ENCODE results near the gene ODAD2. TPM values are rescaled to one million over a fixed set of nuclear protein-coding genes. Genes with fewer than 3 reads are reported as not detected.

The ODAD2 gene
- total RNA-seq, 4 donors from 2014 or later = 0.14 to 0.48 TPM; not detected in 2

- Histone ChIP-seq H3K36me3 (no peaks in the 10 kb centered on the region), H3K4me1 (no peaks in the 10 kb centered on the region), H3K27ac (no peak overlapping the region), H3K9me3 (no peaks in the 10 kb centered on the region), H3K27me3 (no peaks in the 10 kb centered on the region), H3K4me3 (no peak overlapping the region)
- intact Hi-C loops (cut with DNase I; ENCODE audit: low total_unique reads) (no loop called here), in situ Hi-C loops (cut with MboI; ENCODE audit: low pct_ligation_motif_present in 1 of 4, low pct_unique_long_range_greater_than_20kb in 1 of 4, low sequenced_read_pairs in 3 of 4) (no loop called here)
- DNase-seq = no peak
- TF ChIP-seq CTCF (IDR thresholded peaks at IDR 0.05) = no peak
- no peak for TF ChIP-seq POLR2AphosphoS5 (IDR thresholded peaks at IDR 0.05)
- TF ChIP-seq EP300 (IDR thresholded peaks at IDR 0.05; ENCODE audit: low read depth) = no peak
- TF ChIP-seq POLR2A (IDR thresholded peaks at IDR 0.05) = no peak
- 40 to 60% methylated on average over 3 of the region's 3 CpGs for WGBS, 2 donors (ENCODE audit: low coverage in 1 of 2)
These were observed 164.4 kb downstream of the ODAD2 start for GRCh38 chr10:27834476-27834875.

- H3K27me3 ChIP-seq = no peaks in the 10 kb centered on the region
- DNase-seq = no peak
- no peak overlapping the region for H3K4me3 ChIP-seq
- no peaks in the 10 kb centered on the region for H3K4me1 ChIP-seq
- no peak for TF ChIP-seq EP300 (IDR thresholded peaks at IDR 0.05; ENCODE audit: low read depth)
- TF ChIP-seq POLR2AphosphoS5 (IDR thresholded peaks at IDR 0.05) = no peak
- TF ChIP-seq CTCF (IDR thresholded peaks at IDR 0.05) = no peak
- no peak for TF ChIP-seq POLR2A (IDR thresholded peaks at IDR 0.05)
- intact Hi-C loops (cut with DNase I; ENCODE audit: low total_unique reads) = no loop called here
- H3K36me3 ChIP-seq = no peaks in the 10 kb centered on the region
- in situ Hi-C loops (cut with MboI; ENCODE audit: low pct_ligation_motif_present in 1 of 4, low pct_unique_long_range_greater_than_20kb in 1 of 4, low sequenced_read_pairs in 3 of 4) = no loop called here
- H3K27ac ChIP-seq = no peak overlapping the region
- no peaks in the 10 kb centered on the region for H3K9me3 ChIP-seq
- 81 to 89% methylated on average over 5 to 6 of the region's 6 CpGs for WGBS, 2 donors (ENCODE audit: low coverage in 1 of 2)
These were observed 165.1 kb downstream of the ODAD2 start for GRCh38 chr10:27833792-27834191.

GRCh38 chr10:27832826-27833225 is 166.1 kb downstream of the ODAD2 start:
- WGBS, 2 donors (ENCODE audit: low coverage in 1 of 2) = 50 to 62% methylated on average over 3 of the region's 3 CpGs
- Histone ChIP-seq H3K27me3 (no peaks in the 10 kb centered on the region), H3K27ac (no peak overlapping the region), H3K4me3 (no peak overlapping the region), H3K36me3 (no peaks in the 10 kb centered on the region), H3K4me1 (no peaks in the 10 kb centered on the region), H3K9me3 (no peaks in the 10 kb centered on the region)
- intact Hi-C loops (cut with DNase I; ENCODE audit: low total_unique reads) = no loop called here
- no peak for TF ChIP-seq POLR2AphosphoS5 (IDR thresholded peaks at IDR 0.05)
- TF ChIP-seq POLR2A (IDR thresholded peaks at IDR 0.05) = no peak
- no peak for TF ChIP-seq EP300 (IDR thresholded peaks at IDR 0.05; ENCODE audit: low read depth)
- TF ChIP-seq CTCF (IDR thresholded peaks at IDR 0.05) = no peak
- no peak for DNase-seq
- in situ Hi-C loops (cut with MboI; ENCODE audit: low pct_ligation_motif_present in 1 of 4, low pct_unique_long_range_greater_than_20kb in 1 of 4, low sequenced_read_pairs in 3 of 4) = no loop called here

- 83 to 84% methylated on average over 4 to 9 of the region's 9 CpGs for WGBS, 2 donors (ENCODE audit: low coverage in 1 of 2)
- Histone ChIP-seq H3K9me3 (no peaks in the 10 kb centered on the region), H3K4me3 (no peak overlapping the region), H3K36me3 (no peaks in the 10 kb centered on the region), H3K27ac (no peak overlapping the region), H3K4me1 (no peaks in the 10 kb centered on the region), H3K27me3 (no peaks in the 10 kb centered on the region)
- in situ Hi-C loops (cut with MboI; ENCODE audit: low pct_ligation_motif_present in 1 of 4, low pct_unique_long_range_greater_than_20kb in 1 of 4, low sequenced_read_pairs in 3 of 4) (no loop called here), intact Hi-C loops (cut with DNase I; ENCODE audit: low total_unique reads) (no loop called here)
- TF ChIP-seq EP300 (IDR thresholded peaks at IDR 0.05; ENCODE audit: low read depth) (no peak), POLR2AphosphoS5 (IDR thresholded peaks at IDR 0.05) (no peak), CTCF (IDR thresholded peaks at IDR 0.05) (no peak), POLR2A (IDR thresholded peaks at IDR 0.05) (no peak)
- no peak for DNase-seq
These were observed 172.5 kb downstream of the ODAD2 start for GRCh38 chr10:27826369-27826768.

Data from transverse colon (tissue), 4 donors.